ENCODE results near the gene PEDS1. TPM values are rescaled to one million over a fixed set of nuclear protein-coding genes. Genes with fewer than 3 reads are reported as not detected.
A peak's percentile ranks its signal among the peaks of the same experiment; 100 is the strongest.
"Not testable (repeated sequence)": the region's sequence is repeated elsewhere in the genome, so short reads cannot be mapped to it uniquely, and the experiment has no call there.

Gene PEDS1
- total and polyA plus RNA-seq, 2 experiments from 2014 or later = 36.9 to 37.2 TPM

- Histone ChIP-seq H3K4me3 (peak overlapping the region; percentile 38), H3K27ac (peak overlapping the region; percentile 91), H3K27me3 (no peaks in the 10 kb centered on the region), H3K9me3 (ENCODE audit: low read depth) (no peaks in the 10 kb centered on the region), H3K4me1 (ENCODE audit: low read depth) (peaks cover 8% of the 10 kb centered on the region), H3K36me3 (no peaks in the 10 kb centered on the region)
- TF ChIP-seq, protein P1, sequence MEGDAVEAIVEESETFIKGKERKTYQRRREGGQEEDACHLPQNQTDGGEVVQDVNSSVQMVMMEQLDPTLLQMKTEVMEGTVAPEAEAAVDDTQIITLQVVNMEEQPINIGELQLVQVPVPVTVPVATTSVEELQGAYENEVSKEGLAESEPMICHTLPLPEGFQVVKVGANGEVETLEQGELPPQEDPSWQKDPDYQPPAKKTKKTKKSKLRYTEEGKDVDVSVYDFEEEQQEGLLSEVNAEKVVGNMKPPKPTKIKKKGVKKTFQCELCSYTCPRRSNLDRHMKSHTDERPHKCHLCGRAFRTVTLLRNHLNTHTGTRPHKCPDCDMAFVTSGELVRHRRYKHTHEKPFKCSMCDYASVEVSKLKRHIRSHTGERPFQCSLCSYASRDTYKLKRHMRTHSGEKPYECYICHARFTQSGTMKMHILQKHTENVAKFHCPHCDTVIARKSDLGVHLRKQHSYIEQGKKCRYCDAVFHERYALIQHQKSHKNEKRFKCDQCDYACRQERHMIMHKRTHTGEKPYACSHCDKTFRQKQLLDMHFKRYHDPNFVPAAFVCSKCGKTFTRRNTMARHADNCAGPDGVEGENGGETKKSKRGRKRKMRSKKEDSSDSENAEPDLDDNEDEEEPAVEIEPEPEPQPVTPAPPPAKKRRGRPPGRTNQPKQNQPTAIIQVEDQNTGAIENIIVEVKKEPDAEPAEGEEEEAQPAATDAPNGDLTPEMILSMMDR (IDR thresholded peaks at IDR 0.05; ENCODE audit: low read depth, low read length) = no peak
- peak; percentile 83 to 91 for DNase-seq (ENCODE audit: low read depth in 1 of 2, low spot score in 1 of 2)
Observed at GRCh38 chr20:50172347-50173013, 19.0 kb upstream of the PEDS1 start.

- no peaks in the 10 kb centered on the region for H3K9me3 ChIP-seq (ENCODE audit: low read depth)
- H3K36me3 ChIP-seq = no peaks in the 10 kb centered on the region
- H3K4me1 ChIP-seq (ENCODE audit: low read depth) = peaks cover 15% of the 10 kb centered on the region
- no peak overlapping the region for H3K4me3 ChIP-seq
- TF ChIP-seq, protein P1 (IDR thresholded peaks at IDR 0.05; ENCODE audit: low read depth, low read length) = no peak
- H3K27me3 ChIP-seq = no peaks in the 10 kb centered on the region
- no peak overlapping the region for H3K27ac ChIP-seq
- DNase-seq (ENCODE audit: low read depth in 1 of 2, low spot score in 1 of 2) = no peak
Observed at GRCh38 chr20:50170549-50171220, 17.2 kb upstream of the PEDS1 start.

DNA sequence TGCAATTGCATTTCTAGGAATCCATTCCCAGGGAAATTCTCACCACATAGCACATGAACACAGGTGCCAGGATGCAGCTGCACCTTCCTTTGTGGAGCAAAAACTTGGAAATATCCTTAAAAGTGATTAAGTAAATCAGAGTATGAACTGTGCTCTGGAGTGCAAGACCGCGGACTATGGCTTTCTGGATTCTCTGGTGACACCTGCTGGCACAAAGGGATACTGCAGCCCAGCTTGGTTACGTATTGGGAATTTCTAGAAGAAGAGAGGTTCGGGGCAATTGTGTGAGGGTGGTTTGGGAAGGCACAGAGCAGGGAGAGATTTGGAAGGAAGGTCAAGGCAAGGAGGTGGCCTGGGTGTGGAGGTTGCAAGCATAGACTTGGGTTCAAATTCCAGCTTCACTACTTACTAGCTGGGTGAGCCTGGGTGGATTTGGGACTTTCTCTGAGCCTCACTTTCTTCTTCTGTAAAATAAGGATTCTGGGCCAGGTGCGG, 15.9 kb upstream of the PEDS1 start:
- no peaks in the 10 kb centered on the region for H3K36me3 ChIP-seq
- no peak overlapping the region for H3K27ac ChIP-seq
- TF ChIP-seq, protein P1 (IDR thresholded peaks at IDR 0.05; ENCODE audit: low read depth, low read length) = peak; percentile 98
- H3K27me3 ChIP-seq = no peaks in the 10 kb centered on the region
- no peak overlapping the region for H3K4me3 ChIP-seq
- H3K9me3 ChIP-seq (ENCODE audit: low read depth) = no peaks in the 10 kb centered on the region
- H3K4me1 ChIP-seq (ENCODE audit: low read depth) = peaks cover 15% of the 10 kb centered on the region
- peak; percentile 80 to 83 for DNase-seq (ENCODE audit: low read depth in 1 of 2, low spot score in 1 of 2)

DNA sequence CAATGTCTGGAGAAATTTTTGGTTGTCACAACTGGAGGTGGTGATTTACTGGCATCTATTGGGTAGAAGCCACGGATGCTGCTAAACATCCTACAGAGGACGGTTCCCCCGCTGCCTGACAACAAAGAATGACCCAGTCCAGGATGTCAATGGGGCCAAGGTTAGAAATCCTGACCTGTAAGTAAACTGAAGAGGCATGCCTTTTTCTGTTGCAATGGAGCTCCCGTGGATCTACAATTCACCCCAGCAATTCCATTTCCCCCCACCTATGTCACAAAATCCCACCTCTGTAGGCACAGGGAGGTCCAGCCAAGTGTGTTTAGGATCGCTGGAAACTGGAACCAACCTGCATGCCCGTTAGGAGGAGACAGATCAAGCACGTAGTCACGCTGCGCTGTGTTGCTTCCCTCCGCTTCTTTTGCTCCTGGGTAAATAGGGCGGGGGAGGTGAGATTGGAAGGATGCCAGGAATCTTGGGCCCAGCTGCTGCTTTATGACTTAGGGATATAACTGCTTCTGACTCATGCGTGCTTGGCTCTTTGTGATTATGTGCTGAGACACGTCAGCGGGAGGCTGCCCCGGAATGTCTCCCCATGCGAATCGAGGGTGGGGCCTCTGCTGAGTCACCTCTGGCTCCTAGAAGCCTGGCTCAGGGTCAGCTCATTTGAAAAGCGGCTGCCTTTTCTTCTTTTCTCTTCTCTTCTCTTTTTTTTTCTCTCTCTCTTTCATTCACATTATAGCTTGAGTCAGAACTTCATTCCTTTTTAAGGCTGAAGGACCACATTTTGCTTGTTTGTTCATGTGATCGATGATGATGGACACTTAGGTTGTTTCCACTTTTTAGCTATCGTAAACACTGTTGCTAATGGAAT, 12.4 kb upstream of the PEDS1 start:
- TF ChIP-seq, protein P1 (IDR thresholded peaks at IDR 0.05; ENCODE audit: low read depth, low read length) = peak; percentile 2
- no peaks in the 10 kb centered on the region for H3K27me3 ChIP-seq
- H3K27ac ChIP-seq = peak overlapping the region; percentile 79
- DNase-seq (ENCODE audit: low read depth in 1 of 2, low spot score in 1 of 2) = peak; percentile 87 to 100
- H3K4me1 ChIP-seq (ENCODE audit: low read depth) = peaks cover 7% of the 10 kb centered on the region
- no peaks in the 10 kb centered on the region for H3K9me3 ChIP-seq (ENCODE audit: low read depth)
- H3K4me3 ChIP-seq = no peak overlapping the region
- H3K36me3 ChIP-seq = no peaks in the 10 kb centered on the region

- peak in 1 of 2 donors; percentile 36 for DNase-seq (ENCODE audit: low read depth in 1 of 2, low spot score in 1 of 2)
- TF ChIP-seq, protein P1 (IDR thresholded peaks at IDR 0.05; ENCODE audit: low read depth, low read length) = no peak
- Histone ChIP-seq H3K4me3 (no peak overlapping the region), H3K27me3 (no peaks in the 10 kb centered on the region), H3K36me3 (no peaks in the 10 kb centered on the region), H3K4me1 (ENCODE audit: low read depth) (peaks cover 7% of the 10 kb centered on the region), H3K9me3 (ENCODE audit: low read depth) (no peaks in the 10 kb centered on the region), H3K27ac (peak overlapping the region; percentile 30)
Observed at GRCh38 chr20:50163570-50164317, 10.2 kb upstream of the PEDS1 start.

GRCh38 chr20:50161494-50161893, 8.0 kb upstream of the PEDS1 start:
- DNase-seq (ENCODE audit: low read depth in 1 of 2, low spot score in 1 of 2); H3K9me3 ChIP-seq (ENCODE audit: low read depth); H3K27ac ChIP-seq; H3K4me1 ChIP-seq (ENCODE audit: low read depth); H3K27me3 ChIP-seq; H3K36me3 ChIP-seq; H3K4me3 ChIP-seq: not testable (repeated sequence)
